Measurements from ENCODE around the gene SEH1L.

DNA sequence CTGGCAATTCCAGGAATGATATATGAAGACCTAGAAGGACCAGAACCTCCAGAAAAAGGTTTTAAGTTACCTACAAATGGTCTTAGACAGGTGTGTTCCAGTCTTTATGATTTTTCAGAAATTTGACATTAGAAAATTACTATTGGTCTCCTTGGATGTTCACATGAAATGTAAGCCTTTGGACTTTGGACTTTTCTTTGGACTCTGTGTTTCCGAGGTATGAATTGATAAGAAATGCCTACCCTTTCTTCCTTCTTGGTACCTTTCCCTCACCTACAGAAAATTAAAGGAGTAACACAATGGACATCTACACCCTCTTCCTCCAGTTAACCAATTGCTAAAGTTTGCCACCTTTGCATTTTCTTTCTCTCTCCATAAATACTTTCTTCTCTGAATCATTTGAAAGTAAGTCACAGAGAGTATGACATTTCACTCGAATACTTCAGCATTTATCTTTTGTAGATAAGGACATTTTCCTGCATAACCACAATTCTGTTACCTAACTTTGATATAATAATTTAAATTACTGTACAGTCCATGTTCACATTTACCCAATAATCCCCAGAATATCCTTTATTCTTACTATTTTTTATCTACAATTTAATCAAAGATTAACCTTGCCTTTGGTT lies 69.5 kb downstream of the SEH1L start:
- TF ChIP-seq, protein P1, sequence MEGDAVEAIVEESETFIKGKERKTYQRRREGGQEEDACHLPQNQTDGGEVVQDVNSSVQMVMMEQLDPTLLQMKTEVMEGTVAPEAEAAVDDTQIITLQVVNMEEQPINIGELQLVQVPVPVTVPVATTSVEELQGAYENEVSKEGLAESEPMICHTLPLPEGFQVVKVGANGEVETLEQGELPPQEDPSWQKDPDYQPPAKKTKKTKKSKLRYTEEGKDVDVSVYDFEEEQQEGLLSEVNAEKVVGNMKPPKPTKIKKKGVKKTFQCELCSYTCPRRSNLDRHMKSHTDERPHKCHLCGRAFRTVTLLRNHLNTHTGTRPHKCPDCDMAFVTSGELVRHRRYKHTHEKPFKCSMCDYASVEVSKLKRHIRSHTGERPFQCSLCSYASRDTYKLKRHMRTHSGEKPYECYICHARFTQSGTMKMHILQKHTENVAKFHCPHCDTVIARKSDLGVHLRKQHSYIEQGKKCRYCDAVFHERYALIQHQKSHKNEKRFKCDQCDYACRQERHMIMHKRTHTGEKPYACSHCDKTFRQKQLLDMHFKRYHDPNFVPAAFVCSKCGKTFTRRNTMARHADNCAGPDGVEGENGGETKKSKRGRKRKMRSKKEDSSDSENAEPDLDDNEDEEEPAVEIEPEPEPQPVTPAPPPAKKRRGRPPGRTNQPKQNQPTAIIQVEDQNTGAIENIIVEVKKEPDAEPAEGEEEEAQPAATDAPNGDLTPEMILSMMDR (IDR thresholded peaks at IDR 0.05; ENCODE audit: low read depth, low read length): no peak
- TF ChIP-seq EZH2phosphoT487 (IDR thresholded peaks at IDR 0.05; ENCODE audit: low read depth): no peak

All from OCI-LY3 (cell line).